GM12878 (cell line): ENCODE results near the gene TGM2. TPM values are rescaled to one million over a fixed set of nuclear protein-coding genes. Genes with fewer than 3 reads are reported as not detected.

Experiments used
- ATAC-seq: fragments of 200-7000 bp; cut with Tn5 transposase; 3 replicates; pipeline ENCODE4 v1.9.1; 2020; ENCODE audit warnings: mild to moderate bottlenecking, moderate library complexity
- BruUV-seq: library from RNA; stranded (reverse); fragments of 400-500 nt; replicated peaks from 2 replicates; lab custom pipeline; 2021; lab: Mats Ljungman, UMichigan
- CTCF ChIA-PET: fragments of 300-600 bp; sonication (Branson Sonifier 250); formaldehyde crosslinking; extraction: SDS; loops from one replicate; lab custom pipeline; 2021; ENCODE audit warnings: inconsistent platforms; lab: Yijun Ruan, JAX
- POLR2A ChIA-PET: fragments of 350-600 bp; formaldehyde crosslinking; extraction: SDS; loops from one replicate; lab custom pipeline; 2021; ENCODE audit warnings: inconsistent platforms; lab: Charles Lee
- RAD21 ChIA-PET: fragments of 300-600 bp; sonication (Branson Sonifier 250); formaldehyde crosslinking; loops from one replicate; lab custom pipeline; 2023; ENCODE audit warnings: antibody characterized with exemption; ENCODE audit not compliant: unreplicated experiment; lab: Charles Lee
- SMC1A ChIA-PET: fragments of 300-600 bp; sonication (Branson Sonifier 250); formaldehyde crosslinking; loops from one replicate; lab custom pipeline; 2023; ENCODE audit not compliant: unreplicated experiment, uncharacterized antibody; lab: Charles Lee
- DNase-seq: peaks from one replicate; pipeline ENCODE4 v3.0.0-alpha.2; 2011; ENCODE audit warnings: low read depth, low spot score
- FAIRE-seq: peaks from 3 replicates; lab custom pipeline; 2011; peaks lifted over from hg19 to GRCh38; lab: Jason Lieb, UNC
- H2AFZ ChIP-seq: 2 replicates; pipeline ENCODE4 v1.6.0; 2011; ENCODE audit warnings: low read depth, low read length, control low read depth; ENCODE audit not compliant: control insufficient read depth
- H3K27ac ChIP-seq: 2 replicates; pipeline ENCODE4 v1.5.1; 2011; ENCODE audit warnings: control low read depth; ENCODE audit not compliant: control insufficient read depth, insufficient read depth
- H3K27me3 ChIP-seq, 2 experiments: replicated peaks in 1 of 2; 2 replicates each; pipeline versions ENCODE4 v1.6.0 to v1.6.1; 2011; ENCODE audit warnings: low read length in 1 of 2; ENCODE audit not compliant: control insufficient read depth in 2 of 2, insufficient read depth in 2 of 2
- H3K36me3 ChIP-seq, 2 experiments: 2 replicates each; pipeline ENCODE4 v1.5.1; 2011; ENCODE audit warnings: low read length in 1 of 2; ENCODE audit not compliant: control insufficient read depth in 2 of 2, insufficient read depth in 2 of 2
- H3K4me1 ChIP-seq: 2 replicates; pipeline ENCODE4 v1.6.1; 2011; ENCODE audit warnings: mild to moderate bottlenecking, low read length, moderate library complexity, mixed read lengths; ENCODE audit not compliant: control insufficient read depth, insufficient read depth
- H3K4me2 ChIP-seq: 2 replicates; pipeline ENCODE4 v1.6.0; 2011; ENCODE audit warnings: control low read depth; ENCODE audit not compliant: control insufficient read depth, insufficient read depth
- H3K4me3 ChIP-seq: fragments of 200-600 bp; sonication (generic); 2 replicates; pipeline ENCODE4 v1.5.1; 2016
- H3K79me2 ChIP-seq: 2 replicates; pipeline ENCODE4 v1.6.0; 2011; ENCODE audit warnings: low read length; ENCODE audit not compliant: control insufficient read depth, insufficient read depth
- H3K9ac ChIP-seq: 2 replicates; pipeline ENCODE4 v1.8.0; 2011; ENCODE audit warnings: low read length, control low read depth, mixed read lengths; ENCODE audit not compliant: control insufficient read depth, insufficient read depth
- H3K9me3 ChIP-seq: replicated peaks from 3 replicates; pipeline ENCODE4 v1.5.1; 2011; ENCODE audit warnings: mild to moderate bottlenecking, low read length; ENCODE audit not compliant: control insufficient read depth, insufficient read depth
- H4K20me1 ChIP-seq: 2 replicates; pipeline ENCODE4 v1.6.0; 2011; ENCODE audit not compliant: control insufficient read depth, insufficient read depth
- BHLHE40 ChIP-seq, 2 experiments: fragments of 450-650 bp in 1 of 2; IDR thresholded peaks; 2 replicates each; pipeline ENCODE4 v1.6.1; 2011 to 2017; ENCODE audit warnings: low read depth in 2 of 2, borderline replicate concordance in 1 of 2, improper control_type of control experiment in 1 of 2, low read length in 1 of 2, mild to moderate bottlenecking in 1 of 2
- EGR1 ChIP-seq, 2 experiments: IDR thresholded peaks; 1 replicate in 1 of 2; 2 replicates in 1 of 2; pipeline ENCODE4 v1.6.1; 2011 to 2012; ENCODE audit warnings: low read depth in 2 of 2, low read length in 2 of 2, borderline replicate concordance in 1 of 2, mild to moderate bottlenecking in 1 of 2, moderate library complexity in 1 of 2
- ELK1 ChIP-seq: IDR thresholded peaks from 2 replicates; pipeline ENCODE4 v1.6.1; 2012; ENCODE audit warnings: low read depth, low read length, improper control_type of control experiment
- HDAC2 ChIP-seq: fragments of 200-600 bp; sonication (generic); IDR thresholded peaks from 2 replicates; pipeline ENCODE4 v1.6.1; 2017
- IKZF2 ChIP-seq, 2 experiments: fragments of 450-650 bp; IDR thresholded peaks; 2 replicates each; pipeline ENCODE4 v1.6.1; 2017; ENCODE audit warnings: mild to moderate bottlenecking in 2 of 2, moderate library complexity in 2 of 2
- MEF2A ChIP-seq: IDR thresholded peaks from 2 replicates; pipeline ENCODE4 v1.6.1; 2011; ENCODE audit warnings: low read depth, mild to moderate bottlenecking, low read length, moderate library complexity; ENCODE audit not compliant: insufficient read depth
- NRF1 ChIP-seq: conservative IDR thresholded peaks from 2 replicates; pipeline ENCODE4 v1.6.1; 2011; ENCODE audit warnings: mild to moderate bottlenecking, low read depth, low read length, improper control_type of control experiment
- PML ChIP-seq: IDR thresholded peaks from 2 replicates; pipeline ENCODE4 v1.6.1; 2012; ENCODE audit warnings: low read length, inconsistent platforms
- RELA ChIP-seq: fragments of 450-650 bp; IDR thresholded peaks from 2 replicates; pipeline ENCODE4 v1.8.0; 2014; ENCODE audit warnings: borderline replicate concordance; ENCODE audit not compliant: partially characterized antibody
- ZNF217 ChIP-seq: fragments of 450-650 bp; IDR thresholded peaks from 2 replicates; pipeline ENCODE4 v1.6.1; 2017; ENCODE audit warnings: antibody characterized with exemption, mild to moderate bottlenecking
- WGBS: methylation state at CpG from one replicate; pipeline ENCODE4 v1.1.6; 2016; ENCODE audit warnings: low lambda C conversion rate; ENCODE audit not compliant: insufficient replicate concordance, insufficient coverage; ENCODE audit errors: missing lambda C conversion rate; 5-methylcytosine and 5-hydroxymethylcytosine counted together
- in situ Hi-C: fragments of 300-500 bp; cut with MboI; formaldehyde crosslinking; loops from 9 replicates; pipeline ENCODE4 v1.14.3; 2018; ENCODE audit warnings: mixed read lengths
- intact Hi-C: fragments of 100-400 bp; cut with micrococcal nuclease; formaldehyde crosslinking; loops from one replicate; pipeline ENCODE4 v1.14.2; 2022; ENCODE audit not compliant: unreplicated experiment
- polyA plus RNA-seq, 11 experiments: library from polyadenylated mRNA; depleted of rRNA in 4 of 11; unstranded in 6 of 11; stranded (reverse) in 5 of 11; fragments of >200 nt; fragmentation: Nextera tagmentation in 4 of 11; fragmentation: Illumina TruSeq in 1 of 11; extraction: Ambion mirVana in 4 of 11; extraction: Trizol in 1 of 11; gene quantifications; 1 replicate in 1 of 11; 2 replicates in 10 of 11; pipeline versions ENCODE4 v1.2.1 to v1.2.3, GENCODE V29; 2011 to 2016; ENCODE audit warnings: inconsistent platforms in 2 of 11, missing spikeins in 2 of 11, low read depth in 1 of 11
- total RNA-seq, 4 experiments: library from RNA; depleted of rRNA in 3 of 4; stranded (reverse); fragments of >200 nt in 3 of 4; fragmentation: Illumina TruSeq in 1 of 4; extraction: Trizol in 1 of 4; gene quantifications; 2 replicates each; pipeline versions ENCODE4 v1.2.1 to v1.2.3, GENCODE V29; 2013 to 2021

The TGM2 gene
- total and polyA plus RNA-seq, 10 of the 15 experiments (the other 5 are each of a cell fraction or from before 2014, with no cell fraction given) = 0.11 to 1.9 (median 0.51) TPM

- Histone ChIP-seq H3K27me3 (no peaks in the 10 kb centered on the region), H3K9ac (peak overlapping the region; percentile 22; the same call in 1 of the 2 replicates), H4K20me1 (no peaks in the 10 kb centered on the region), H3K4me1 (peaks cover 9% of the 10 kb centered on the region), H3K36me3 (no peaks in the 10 kb centered on the region), H3K4me2 (peak overlapping the region; percentile 25; the same call in 1 of the 2 replicates), H3K27ac (no peak overlapping the region; the same call in 1 of the 2 replicates), H3K4me3 (no peak overlapping the region), H2AFZ (peak overlapping the region; percentile 77), H3K79me2 (no peaks in the 10 kb centered on the region), H3K9me3 (no peaks in the 10 kb centered on the region)
- BruUV-seq = no TSS peak
- ChIA-PET RAD21 (interaction anchor here (0.9 to 1.4 kb wide), 4 partner anchors 9 to 50 kb away, joined by 3 to 9 read pairs (median 4); no protein-coding TSS in a partner anchor), CTCF (interaction anchor here (0.7 to 2.2 kb wide), 5 partner anchors 8 to 101 kb away, joined by 3 to 9 read pairs (median 3); partner anchors contain the start of gene TGM2), SMC1A (interaction anchor here (0.7 to 1.4 kb wide), 7 partner anchors 8 to 65 kb away, joined by 3 to 6 read pairs (median 3); no protein-coding TSS in a partner anchor), POLR2A (no interaction called here)
- in situ Hi-C loops = no loop called here
- FAIRE-seq = no peak
- ATAC-seq = no peak; the same call in 2 of the 3 replicates
- no peak for DNase-seq
- no peak for TF ChIP-seq NRF1
- no peak for TF ChIP-seq BHLHE40 (IDR thresholded peaks at IDR 0.05; ENCODE audit: borderline replicate concordance in 1 of 2, low read depth in 2 of 2, low read length in 1 of 2)
- TF ChIP-seq HDAC2 = no peak
- no peak for TF ChIP-seq IKZF2 (IDR thresholded peaks at IDR 0.05)
- TF ChIP-seq EGR1 (IDR thresholded peaks at IDR 0.05; ENCODE audit: borderline replicate concordance in 1 of 2, low read depth in 2 of 2, low read length in 2 of 2) = no peak
- no peak for TF ChIP-seq RELA
- no peak for TF ChIP-seq ZNF217
- TF ChIP-seq MEF2A = no peak
- no peak for TF ChIP-seq ELK1
- TF ChIP-seq PML = no peak
- WGBS = 31% methylated on average over 4 of the region's 4 CpGs
- intact Hi-C loops = no loop called here
Observed at GRCh38 chr20:38123021-38123587, 42.0 kb downstream of the TGM2 start.
